ENCODE data around the gene PHLDA2. TPM values are rescaled to one million over a fixed set of nuclear protein-coding genes. Genes with fewer than 3 reads are reported as not detected.

The PHLDA2 gene
- total and polyA plus RNA-seq, 9 of the 15 experiments (the other 6 are each of a cell fraction or from before 2014, with no cell fraction given), result 0.43 to 42.4 (median 4.7) TPM

DNA sequence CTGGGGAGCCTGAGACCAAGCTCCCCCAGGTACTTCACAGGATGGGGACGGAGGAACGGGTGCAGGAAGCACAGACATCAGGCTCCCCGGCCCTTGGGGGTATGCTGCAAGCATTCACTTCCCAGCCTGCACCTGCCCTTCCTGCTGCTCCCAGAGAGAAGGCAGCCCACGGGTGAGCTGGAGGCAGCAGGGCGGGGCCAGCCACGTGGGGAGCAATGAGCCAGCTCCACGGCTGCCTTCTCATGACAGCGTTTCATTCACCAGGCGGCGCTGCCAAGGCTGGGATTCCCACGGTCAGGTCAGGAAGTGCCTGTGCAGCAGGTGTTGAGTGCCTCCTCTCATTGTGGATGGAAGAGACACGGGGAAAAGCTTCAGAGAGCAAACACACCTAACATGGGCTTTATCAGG is 14.5 kb upstream of the PHLDA2 start:
- WGBS (ENCODE audit: insufficient coverage, low coverage, missing lambda C conversion rate), result 77% methylated on average over 11 of the region's 12 CpGs
- no peak overlapping the region for H2AFZ ChIP-seq (ENCODE audit: low read depth, low read length)
- H3K9ac ChIP-seq (ENCODE audit: insufficient read depth in 1 of 2, low read depth in 2 of 2, low read length in 2 of 2), result no peak overlapping the region; a peak in 1 of 4 replicates
- H4K20me1 ChIP-seq (replicated peaks; ENCODE audit: control insufficient read depth, insufficient read depth, low read length), result peaks cover 6% of the 10 kb centered on the region; the same call in 1 of the 2 replicates
- H3K9me1 ChIP-seq (ENCODE audit: control insufficient read depth, insufficient read depth, low read length), result no peaks in the 10 kb centered on the region
- no peak overlapping the region for H3K4me3 ChIP-seq
- H3K9me3 ChIP-seq (replicated peaks; ENCODE audit: control insufficient read depth, insufficient read depth, low read depth, low read length), result 0 out of 2 replicates have a peak, but pooled peaks cover 4% of the 10 kb centered on the region
- FAIRE-seq, result no peak
- no peaks in the 10 kb centered on the region for H3K79me2 ChIP-seq (ENCODE audit: control insufficient read depth, insufficient read depth, low read length)
- CTCF ChIA-PET (ENCODE audit: low intra/inter-chr PET ratio), result no interaction called here
- no peak overlapping the region for H3K4me2 ChIP-seq (ENCODE audit: insufficient read depth, low read length)
- H3K4me1 ChIP-seq (replicated peaks in 1 of 2; ENCODE audit: control insufficient read depth in 2 of 2, insufficient read depth in 2 of 2, low read length in 2 of 2), result peaks cover 0 to 32% of the 10 kb centered on the region in 2 experiments; a peak in 2 of 5 replicates
- H3K27ac ChIP-seq (ENCODE audit: extremely low read depth, low read depth, low read length), result no peak overlapping the region
- H3K27me3 ChIP-seq (ENCODE audit: control insufficient read depth in 2 of 2, insufficient read depth in 2 of 2, low read length in 2 of 2), result no peaks in the 10 kb centered on the region
- no peak for DNase-seq (ENCODE audit: extremely low read depth in 1 of 4, low spot score in 3 of 4)
- TF ChIP-seq MYNN (IDR thresholded peaks at IDR 0.05) (peak; percentile 83), MYNN (CRISPR knock-in tag; IDR thresholded peaks at IDR 0.05) (no peak), POLR2A (conservative IDR thresholded peaks at IDR 0.05) (peak; percentile 50), HMGN3 (IDR thresholded peaks at IDR 0.05; ENCODE audit: borderline replicate concordance, extremely low read depth, insufficient read length, low read depth, low read length) (peak; percentile 11), RBM22 (IDR thresholded peaks at IDR 0.05; ENCODE audit: low read depth, low read length, poor library complexity, severe bottlenecking) (peak; percentile 68), POLR2G (IDR thresholded peaks at IDR 0.05; ENCODE audit: low read depth, low read length) (peak; percentile 26; the same call in 1 of the 2 replicates), EP400 (IDR thresholded peaks at IDR 0.05) (no peak)
- TF ChIP-seq, protein P1, sequence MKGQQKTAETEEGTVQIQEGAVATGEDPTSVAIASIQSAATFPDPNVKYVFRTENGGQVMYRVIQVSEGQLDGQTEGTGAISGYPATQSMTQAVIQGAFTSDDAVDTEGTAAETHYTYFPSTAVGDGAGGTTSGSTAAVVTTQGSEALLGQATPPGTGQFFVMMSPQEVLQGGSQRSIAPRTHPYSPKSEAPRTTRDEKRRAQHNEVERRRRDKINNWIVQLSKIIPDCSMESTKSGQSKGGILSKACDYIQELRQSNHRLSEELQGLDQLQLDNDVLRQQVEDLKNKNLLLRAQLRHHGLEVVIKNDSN (CRISPR knock-in tag; IDR thresholded peaks at IDR 0.05), result 0 out of 2 replicates have a peak, but pooled peaks have one; percentile 13
- TF ChIP-seq, protein P2, sequence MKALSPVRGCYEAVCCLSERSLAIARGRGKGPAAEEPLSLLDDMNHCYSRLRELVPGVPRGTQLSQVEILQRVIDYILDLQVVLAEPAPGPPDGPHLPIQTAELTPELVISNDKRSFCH (CRISPR knock-in tag; IDR thresholded peaks at IDR 0.05), result no peak
- TF ChIP-seq, protein P2 (tag; IDR thresholded peaks at IDR 0.05), result no peak
- POLR2A ChIA-PET, result interaction anchor here (0.6 to 4.4 kb wide), 6 partner anchors 10 to 146 kb away, joined by 3 to 33 read pairs (median 6); partner anchors contain the start of gene PHLDA2
- intact Hi-C loops (cut with micrococcal nuclease), result no loop called here
- in situ Hi-C loops (cut with MboI), result no loop called here
- BruUV-seq (replicated peaks), result no TSS peak
- H3K36me3 ChIP-seq (ENCODE audit: control insufficient read depth, insufficient read depth, low read length), result peaks cover 55% of the 10 kb centered on the region
- ATAC-seq, result peak; percentile 40

Data from K562 (cell line).